HG03342 (cell line): Measurements from ENCODE around the gene SPDYE4.
"Not testable (repeated sequence)": the region's sequence is repeated elsewhere in the genome, so short reads cannot be mapped to it uniquely, and the experiment has no call there.

ENCODE experiments used
- ATAC-seq: cut with Tn5 transposase; IDR thresholded peaks from one replicate; pipeline ENCODE4 v1.9.1; 2021; ENCODE audit warnings: mild to moderate bottlenecking, moderate library complexity; ENCODE audit not compliant: unreplicated experiment

Gene SPDYE4

DNA sequence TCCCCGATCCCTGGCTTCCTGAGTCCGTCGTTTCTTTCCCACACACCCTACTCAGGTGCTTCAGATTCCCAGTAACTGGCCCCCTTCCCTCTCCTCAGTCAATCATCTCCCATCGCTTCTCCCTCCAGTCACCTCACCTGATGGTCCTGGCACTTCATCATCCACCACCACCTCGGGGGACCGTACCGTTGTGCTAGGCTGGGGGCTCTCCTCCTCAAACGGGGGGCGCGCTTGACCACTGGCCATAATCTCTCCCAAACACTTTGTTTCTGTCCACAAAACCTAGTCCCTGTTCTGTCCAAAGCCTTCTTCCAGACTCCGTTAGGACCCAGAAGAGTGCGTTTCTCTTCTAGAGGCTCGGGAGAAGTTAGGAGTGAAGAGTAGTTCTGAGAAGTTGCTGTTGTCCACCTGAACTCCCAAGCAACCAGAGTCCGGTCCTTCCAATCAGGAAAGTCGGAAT, at the start of gene SPDYE4:
Gene SPDYE4, minus strand, starts transcription at position 410 of the 460 bp plus-strand sequence. Its CDS starts 164 bp downstream, at position 246.
- ATAC-seq, result no peak

GRCh38 chr17:8806926-8807550, 48.7 kb upstream of the SPDYE4 start:
- ATAC-seq, result peak; percentile 92

DNA sequence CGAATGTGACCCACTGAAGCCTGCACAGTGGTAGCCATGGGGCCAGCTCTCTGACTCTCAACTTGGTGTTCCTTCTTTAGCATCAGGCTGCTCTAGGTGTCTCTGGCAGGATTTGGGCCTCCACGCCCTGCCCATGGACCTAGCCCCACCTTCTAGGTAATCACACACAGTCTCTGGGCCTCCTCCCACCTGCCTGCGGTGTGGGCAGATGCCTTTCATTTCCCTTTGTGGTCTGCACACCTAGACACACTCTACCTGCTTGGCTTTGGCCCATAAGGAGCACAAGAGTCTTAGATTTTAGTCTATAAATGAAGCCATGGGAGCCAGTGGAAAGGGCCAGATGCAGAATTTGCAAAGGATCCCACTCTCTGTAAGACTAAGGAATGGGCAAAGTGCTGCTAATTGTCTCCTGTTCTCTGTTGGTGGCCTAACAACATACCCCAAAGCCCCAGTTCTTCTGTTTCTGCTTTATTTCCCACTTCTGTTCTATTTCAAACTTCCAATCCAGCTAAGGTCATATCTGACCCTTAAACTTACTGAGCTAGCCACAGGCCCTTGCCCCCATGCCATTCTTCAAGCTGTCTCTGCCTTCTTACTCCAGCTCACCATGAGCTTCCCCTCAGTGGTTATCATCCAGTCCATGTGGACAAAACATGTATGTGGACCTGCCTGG, 48.0 kb upstream of the SPDYE4 start:
- no peak for ATAC-seq

- not testable (repeated sequence) for ATAC-seq
These were observed 47.0 kb upstream of the SPDYE4 start for GRCh38 chr17:8805396-8805795.

DNA sequence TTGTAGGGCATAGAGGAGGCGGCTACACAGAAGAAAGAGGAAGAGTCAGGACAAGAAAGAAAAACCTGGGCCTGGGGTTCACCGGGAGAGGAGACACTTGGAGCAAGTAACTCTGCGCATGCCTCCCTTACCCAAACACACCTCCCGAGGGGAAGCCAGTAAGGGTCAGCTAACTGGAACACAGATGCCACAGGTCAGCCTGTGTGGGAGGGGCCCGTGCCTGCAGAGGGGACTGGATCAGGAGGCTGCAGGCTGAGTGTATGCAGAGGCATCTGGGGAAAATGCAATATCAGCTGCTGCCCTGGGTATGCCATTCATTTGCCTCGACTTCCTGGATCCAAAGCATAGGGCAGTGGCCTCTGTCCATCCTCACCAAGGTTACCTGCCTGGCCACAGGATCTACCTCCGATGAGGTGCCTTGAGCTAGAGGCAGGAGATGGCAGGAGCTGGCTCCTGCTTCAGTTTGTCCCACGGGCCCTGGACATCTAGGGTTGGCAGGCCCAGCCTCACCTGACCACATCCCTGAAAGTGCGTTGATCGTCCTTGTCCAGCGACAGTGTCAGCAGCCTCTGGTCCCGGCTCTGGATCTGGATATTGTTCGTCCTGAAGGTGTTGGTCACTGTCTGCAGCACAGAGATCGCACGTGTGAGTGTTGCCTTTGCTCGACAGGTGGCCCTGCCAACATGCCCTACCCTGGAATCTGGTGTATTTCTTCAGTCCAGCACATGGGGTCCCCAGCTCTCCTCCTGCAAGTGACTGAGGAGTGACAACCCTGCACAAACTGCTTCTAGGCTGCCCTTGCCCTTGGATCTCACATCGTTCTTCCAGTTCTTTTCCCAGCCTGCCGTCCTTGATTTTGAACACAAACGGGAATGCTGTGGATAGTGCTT, 45.4 kb upstream of the SPDYE4 start:
- ATAC-seq, result no peak

GRCh38 chr17:8801135-8801840, 42.9 kb upstream of the SPDYE4 start:
- no peak for ATAC-seq

DNA sequence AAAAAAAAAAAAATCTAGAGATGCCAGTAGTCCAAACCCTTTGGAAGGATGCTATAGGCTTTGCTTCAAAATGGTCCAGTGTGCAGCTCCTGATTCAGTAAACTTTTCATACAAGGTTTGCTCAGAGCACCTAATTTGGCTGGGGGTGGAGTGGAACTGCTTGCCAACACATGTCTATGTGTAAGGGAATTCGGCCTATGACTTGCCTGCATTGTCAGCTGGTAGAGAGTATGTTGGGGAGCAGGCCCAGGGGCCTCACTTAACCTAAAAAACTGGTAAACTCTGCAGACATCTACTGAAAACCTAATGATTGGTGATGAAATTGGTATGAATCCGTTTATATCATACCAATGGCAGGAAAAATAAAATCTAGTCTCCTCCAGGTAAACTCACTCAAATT, 42.3 kb upstream of the SPDYE4 start:
- no peak for ATAC-seq

DNA sequence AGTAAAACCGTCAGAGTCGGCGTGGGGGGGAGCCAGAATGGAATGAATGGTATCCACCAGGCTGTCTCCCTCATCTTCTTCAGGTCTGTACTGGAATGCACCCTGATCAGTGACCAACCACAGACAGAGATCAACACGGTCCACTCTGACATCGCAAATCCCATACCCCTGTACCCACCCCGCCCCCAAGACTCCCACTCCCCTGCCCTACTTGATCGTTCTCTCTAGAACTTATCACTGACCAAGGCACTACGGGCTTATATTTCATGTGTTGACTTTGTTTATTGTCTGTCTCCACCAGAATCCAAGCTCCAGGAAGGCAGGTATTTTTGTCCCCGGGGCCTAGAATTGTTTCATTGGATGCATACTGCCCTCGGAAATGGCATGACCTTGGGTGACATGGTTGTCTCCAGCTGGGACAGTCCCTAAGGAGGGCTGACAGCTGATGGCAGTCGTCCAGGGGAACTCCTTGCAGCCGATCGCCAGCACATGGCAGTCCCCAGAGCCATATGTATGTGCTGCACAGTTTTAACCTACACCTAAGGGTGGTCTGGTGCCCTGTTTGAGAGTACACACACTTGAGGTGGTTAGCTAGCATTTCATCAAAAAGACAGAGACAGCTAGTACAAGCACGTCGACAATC, 41.3 kb upstream of the SPDYE4 start:
- no peak for ATAC-seq

GRCh38 chr17:8798846-8799569, 40.7 kb upstream of the SPDYE4 start, which contains the start of gene MFSD6L:
Gene MFSD6L (minus strand): TSS chr17:8799365. CDS start chr17:8799120, 245 bp downstream.
- no peak for ATAC-seq

- no peak for ATAC-seq
These were observed 40.0 kb upstream of the SPDYE4 start for GRCh38 chr17:8798176-8798845.

DNA sequence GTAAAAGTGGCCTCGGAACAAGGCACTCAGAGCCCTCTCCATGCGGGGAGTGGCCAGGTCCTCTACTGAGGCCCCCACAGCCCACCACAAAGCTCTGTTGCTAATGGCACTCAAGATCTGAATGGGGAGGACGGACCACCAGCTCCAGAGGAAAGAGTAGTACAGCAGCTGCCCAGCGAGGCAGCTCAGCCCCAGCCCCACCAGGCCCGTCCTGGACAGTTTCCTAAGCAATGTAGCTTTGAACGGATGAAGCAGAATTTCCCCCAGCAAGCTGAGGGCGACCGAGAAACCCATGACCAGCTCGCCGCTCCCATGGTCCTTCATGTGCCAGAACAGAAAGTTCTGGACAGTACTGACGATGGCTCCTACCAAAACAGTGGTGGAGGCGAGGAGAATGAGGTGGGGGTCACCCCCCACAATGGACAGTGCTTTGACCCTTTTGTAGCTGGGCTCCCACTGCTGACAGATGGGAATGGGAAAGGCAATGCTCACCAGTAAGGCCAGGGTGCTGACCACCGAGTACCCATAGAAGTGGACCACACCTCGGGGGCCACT, 39.4 kb upstream of the SPDYE4 start:
- ATAC-seq, result no peak

DNA sequence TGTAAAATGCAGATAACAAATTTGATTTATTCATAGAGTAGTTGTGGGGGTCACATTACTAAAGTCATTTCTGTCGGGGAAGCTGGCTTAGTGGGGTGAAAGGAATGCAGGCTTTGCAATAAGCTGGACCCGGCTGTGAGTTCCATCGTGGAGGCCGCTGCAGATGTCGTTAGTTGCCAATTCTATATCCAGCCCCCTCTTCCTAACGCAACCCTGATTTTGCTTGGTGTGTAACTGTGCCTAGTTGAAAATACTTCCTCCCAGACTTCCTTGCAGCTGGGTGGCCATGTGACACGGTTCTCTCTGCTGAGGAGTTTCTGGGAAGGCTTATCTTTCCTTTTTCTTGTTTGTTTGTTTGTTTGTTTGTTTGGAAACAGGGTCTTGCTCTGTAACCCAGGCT, 36.3 kb upstream of the SPDYE4 start:
- no peak for ATAC-seq

DNA sequence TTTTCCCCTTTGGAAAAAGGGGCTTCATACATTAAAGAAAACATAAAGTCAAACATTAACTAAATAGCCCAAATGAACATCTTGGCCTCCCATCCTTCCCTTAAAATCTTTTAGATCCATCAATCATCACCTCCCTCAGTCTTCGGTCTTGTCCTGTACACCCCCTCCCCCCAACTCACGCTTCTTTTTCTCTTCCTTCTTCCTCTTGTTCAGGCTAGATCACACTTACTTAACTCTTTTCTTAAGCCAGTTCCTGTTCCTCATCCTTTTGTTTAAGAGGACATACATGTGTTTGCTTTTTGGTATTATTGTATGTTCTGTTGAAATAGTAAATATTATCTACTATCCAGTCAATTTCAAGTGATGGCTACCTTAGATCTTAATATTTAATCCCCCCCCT, 35.3 kb upstream of the SPDYE4 start:
- ATAC-seq, result no peak

GRCh38 chr17:8792646-8793045, 34.3 kb upstream of the SPDYE4 start:
- ATAC-seq, result no peak

DNA sequence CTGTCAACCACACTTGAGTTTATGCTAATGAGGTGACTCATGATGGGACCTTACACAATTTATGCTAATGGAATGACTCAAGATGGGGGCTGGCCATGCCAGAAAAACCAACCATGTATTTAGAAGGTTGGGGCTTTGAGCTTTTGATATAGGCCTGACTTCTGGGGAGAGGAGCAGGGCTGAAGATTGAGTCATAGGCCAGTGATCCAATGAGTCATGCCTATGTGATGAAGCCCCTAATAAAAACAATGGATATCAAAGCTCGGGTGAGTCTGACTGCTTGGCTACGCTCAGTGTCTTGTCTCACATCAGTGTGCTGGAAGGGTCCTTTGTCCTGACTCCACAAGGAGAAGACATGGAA, 33.5 kb upstream of the SPDYE4 start:
- no peak for ATAC-seq

GRCh38 chr17:8791248-8791909, 33.0 kb upstream of the SPDYE4 start:
- ATAC-seq, result no peak

DNA sequence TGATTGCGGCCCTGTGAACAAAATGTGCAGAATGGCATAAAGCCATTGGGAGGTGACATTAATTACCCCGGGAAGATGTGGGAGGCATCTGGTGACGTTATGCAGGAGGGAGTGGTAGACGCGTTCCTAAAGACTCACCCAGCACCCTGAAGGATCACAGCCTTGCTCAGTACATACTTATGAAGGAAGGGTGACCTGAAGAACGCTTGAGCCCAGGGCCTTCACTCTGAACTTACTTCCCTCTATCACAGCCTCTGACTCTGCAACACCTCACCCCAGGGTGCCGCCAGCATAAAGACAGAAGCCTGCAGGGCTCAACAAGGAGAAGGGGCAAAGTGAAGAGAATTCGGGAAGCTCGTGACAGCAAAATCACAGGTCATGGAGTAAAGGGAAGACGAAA, 31.4 kb upstream of the SPDYE4 start:
- no peak for ATAC-seq

DNA sequence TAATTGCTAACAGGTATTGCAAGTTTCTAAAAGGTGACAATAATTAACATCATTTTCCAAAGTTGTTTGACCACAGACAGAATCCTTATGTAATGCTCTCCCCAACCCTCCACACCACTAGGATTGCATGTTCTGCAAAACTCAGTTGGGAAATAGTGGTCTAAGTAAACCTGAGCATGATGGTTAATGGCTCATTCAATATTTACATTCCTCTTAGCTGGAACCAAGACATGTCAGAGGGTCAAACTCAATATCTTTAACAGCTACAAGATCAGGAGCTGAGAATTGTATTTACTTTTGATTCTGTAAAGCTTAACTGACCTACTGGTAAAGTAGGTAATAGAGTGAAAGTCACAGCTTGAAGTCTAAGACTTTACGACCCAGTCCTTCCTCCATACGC, 30.7 kb upstream of the SPDYE4 start:
- ATAC-seq, result no peak
